Retinal pigment epithelial cell (primary cell): ENCODE results near the gene SEMA3C.
A peak's percentile ranks its signal among the peaks of the same experiment; 100 is the strongest.

Experiments
- DNase-seq: peaks from one replicate; pipeline ENCODE4 v3.0.0-alpha.2; 2010; ENCODE audit warnings: low read depth
- H3K4me3 ChIP-seq: 2 replicates; pipeline ENCODE4 v1.5.1; 2011; ENCODE audit warnings: mild to moderate bottlenecking, low read length, control low read depth, moderate library complexity
- TF ChIP-seq, protein P1 (sequence below): conservative IDR thresholded peaks from 2 replicates; pipeline ENCODE4 v1.5.1; 2011; ENCODE audit warnings: low read depth, low read length, control low read depth, inconsistent platforms

The SEMA3C gene

DNA sequence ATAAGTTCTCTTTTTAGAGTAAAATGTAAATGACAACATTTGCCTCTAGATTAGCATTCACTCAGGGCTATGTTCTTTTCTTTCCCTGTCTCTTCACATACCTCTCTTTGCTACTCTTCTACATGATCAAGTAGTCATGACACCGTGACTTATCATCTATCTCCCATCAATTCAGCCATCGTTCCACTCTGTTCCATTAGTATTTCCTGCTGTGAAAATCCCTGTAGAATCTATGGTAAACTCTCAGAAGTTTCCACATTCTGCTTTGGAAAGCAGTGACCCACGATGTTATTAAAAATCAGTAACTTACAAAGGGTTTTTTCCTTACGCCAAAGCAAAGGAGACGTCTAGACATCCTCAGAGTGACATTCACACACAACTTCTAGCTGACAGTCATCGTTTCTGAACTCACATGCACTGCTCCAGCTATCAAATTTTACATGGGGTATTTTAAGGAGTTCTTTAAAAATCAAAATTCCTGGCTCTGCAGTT is 135.6 kb downstream of the SEMA3C start:
- no peak overlapping the region for H3K4me3 ChIP-seq
- TF ChIP-seq, protein P1, sequence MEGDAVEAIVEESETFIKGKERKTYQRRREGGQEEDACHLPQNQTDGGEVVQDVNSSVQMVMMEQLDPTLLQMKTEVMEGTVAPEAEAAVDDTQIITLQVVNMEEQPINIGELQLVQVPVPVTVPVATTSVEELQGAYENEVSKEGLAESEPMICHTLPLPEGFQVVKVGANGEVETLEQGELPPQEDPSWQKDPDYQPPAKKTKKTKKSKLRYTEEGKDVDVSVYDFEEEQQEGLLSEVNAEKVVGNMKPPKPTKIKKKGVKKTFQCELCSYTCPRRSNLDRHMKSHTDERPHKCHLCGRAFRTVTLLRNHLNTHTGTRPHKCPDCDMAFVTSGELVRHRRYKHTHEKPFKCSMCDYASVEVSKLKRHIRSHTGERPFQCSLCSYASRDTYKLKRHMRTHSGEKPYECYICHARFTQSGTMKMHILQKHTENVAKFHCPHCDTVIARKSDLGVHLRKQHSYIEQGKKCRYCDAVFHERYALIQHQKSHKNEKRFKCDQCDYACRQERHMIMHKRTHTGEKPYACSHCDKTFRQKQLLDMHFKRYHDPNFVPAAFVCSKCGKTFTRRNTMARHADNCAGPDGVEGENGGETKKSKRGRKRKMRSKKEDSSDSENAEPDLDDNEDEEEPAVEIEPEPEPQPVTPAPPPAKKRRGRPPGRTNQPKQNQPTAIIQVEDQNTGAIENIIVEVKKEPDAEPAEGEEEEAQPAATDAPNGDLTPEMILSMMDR: no peak
- no peak for DNase-seq

DNA sequence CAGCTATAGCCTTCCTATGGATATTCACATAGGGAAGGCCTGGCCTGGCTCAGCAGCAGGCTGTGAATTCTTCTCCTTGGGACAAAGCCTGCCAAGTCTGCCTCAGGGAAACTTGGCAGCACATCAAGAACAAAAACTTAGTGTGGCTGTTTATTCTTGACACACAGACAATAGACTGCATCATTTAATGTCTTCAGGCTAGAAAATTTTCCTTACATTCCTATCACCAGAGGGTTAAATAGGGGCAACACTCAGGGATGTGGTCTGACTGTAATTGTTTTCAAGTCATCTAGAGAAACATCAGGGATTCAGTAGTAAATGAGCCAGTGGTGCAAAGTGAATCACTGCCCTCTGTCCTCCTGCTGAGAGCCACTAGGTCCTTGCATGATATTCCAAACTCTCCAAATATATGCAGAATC is 137.3 kb downstream of the SEMA3C start:
- TF ChIP-seq, protein P1: no peak
- no peak overlapping the region for H3K4me3 ChIP-seq
- DNase-seq: peak; percentile 52

DNA sequence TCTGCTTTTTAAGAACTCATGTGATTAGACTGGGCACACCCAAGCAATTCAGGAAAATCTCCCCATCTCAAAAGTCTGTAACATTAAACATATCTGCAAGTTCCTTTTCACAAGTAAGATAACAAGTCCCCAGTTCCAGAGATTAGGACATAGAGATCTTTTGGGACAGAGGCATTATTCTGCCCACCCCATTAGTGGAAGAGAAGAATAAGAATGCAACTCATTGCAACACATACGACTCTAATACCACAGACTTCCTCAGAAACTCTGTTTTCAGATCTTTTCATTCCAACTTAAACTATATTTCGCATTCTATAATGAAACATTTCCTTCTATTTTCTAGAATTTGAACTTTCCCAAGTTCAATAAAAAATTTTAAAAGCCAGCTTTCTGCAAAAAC is 137.7 kb downstream of the SEMA3C start:
- no peak for DNase-seq
- no peak overlapping the region for H3K4me3 ChIP-seq

DNA sequence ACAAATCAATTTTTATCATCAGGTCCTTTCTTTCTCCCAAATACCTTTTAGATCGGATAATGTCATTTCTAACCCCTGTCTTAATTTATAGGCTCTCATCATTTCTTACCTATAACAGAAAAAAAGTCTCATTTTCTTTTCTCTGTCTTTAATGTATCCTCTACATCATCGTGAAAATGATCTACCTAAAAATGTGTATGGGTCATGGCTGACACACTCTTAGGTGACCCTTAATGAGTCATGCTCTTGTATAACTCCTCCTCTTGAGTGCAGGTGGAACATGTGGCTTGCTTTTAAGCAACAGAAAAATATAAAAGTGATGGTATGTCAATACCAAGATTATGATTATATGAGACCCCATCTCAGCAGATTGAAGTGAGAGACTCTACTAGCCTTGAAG is 139.4 kb downstream of the SEMA3C start:
- DNase-seq: no peak
- TF ChIP-seq, protein P1: no peak
- no peak overlapping the region for H3K4me3 ChIP-seq

More for the DNA sequence above, 137.7 kb downstream of the SEMA3C start:
- TF ChIP-seq, protein P1: no peak

DNA sequence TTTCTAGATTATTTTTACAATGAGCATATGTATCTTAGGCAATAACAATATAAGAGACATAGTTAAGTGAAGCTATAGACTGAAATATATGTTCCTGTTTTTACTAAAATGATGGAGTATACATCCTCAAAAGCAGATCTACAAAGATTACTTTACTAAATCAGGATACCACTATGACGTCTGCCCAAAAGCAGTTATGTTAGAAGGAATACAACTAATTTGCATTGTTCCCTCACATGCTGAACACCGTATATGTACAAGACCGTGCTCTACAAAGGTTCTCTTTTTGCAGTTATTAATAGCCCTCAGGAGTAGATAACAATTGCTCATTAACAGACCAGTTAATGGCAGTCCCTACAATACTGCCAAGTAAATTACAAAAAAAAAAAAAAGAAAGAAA is 143.0 kb downstream of the SEMA3C start:
- no peak overlapping the region for H3K4me3 ChIP-seq
- DNase-seq: no peak
- TF ChIP-seq, protein P1: no peak

DNA sequence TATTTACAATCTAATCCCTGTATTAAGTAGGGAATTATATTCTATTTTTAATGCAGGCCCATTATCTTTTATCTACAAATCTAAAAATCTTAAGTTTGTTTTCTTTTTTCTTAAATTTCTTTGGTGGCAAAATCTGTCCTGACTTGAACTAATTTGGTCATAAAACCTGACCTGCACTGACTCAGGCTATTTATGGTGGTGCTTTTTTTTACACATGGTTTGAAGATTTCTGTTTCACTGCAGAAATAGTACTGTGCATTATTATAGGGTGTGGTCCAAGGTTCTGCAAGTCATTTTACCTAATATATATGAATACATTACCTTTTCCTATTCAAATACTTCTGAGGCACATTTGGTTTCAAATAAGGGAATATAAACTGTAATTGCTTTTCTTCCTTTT is 143.4 kb downstream of the SEMA3C start:
- TF ChIP-seq, protein P1: no peak
- no peak for DNase-seq
- no peak overlapping the region for H3K4me3 ChIP-seq

DNA sequence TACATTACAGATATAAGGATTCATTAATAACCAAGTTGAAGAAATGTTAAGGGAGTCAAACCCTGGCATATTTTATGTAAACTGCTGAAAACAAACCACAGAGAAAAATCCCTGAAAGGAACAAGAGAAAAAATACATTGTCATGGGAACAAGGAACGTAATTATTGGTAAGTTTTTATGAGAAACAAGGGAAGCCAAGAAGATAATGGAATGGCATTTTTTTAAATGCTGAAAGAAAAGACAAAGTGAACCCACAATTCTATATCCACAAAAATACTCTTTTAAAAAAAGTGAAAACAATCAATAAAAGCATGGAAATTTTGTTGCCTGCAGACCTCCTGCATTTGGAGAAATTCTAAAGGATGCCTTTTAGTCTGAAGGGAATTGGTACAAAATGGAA is 144.0 kb downstream of the SEMA3C start:
- no peak for DNase-seq
- no peak overlapping the region for H3K4me3 ChIP-seq
- TF ChIP-seq, protein P1: no peak
